C1 segment of cervical spinal cord (tissue), 14 donors: ENCODE data around the gene SLC5A5.

Source experiments
- DNase-seq, 14 donors: peaks; one replicate each; lab custom pipeline; 2025; lab: John Stamatoyannopoulos, UW

SLC5A5 gene

GRCh38 chr19:17847538-17848366 is 24.0 kb upstream of the SLC5A5 start, which contains the start of gene JAK3:
Gene JAK3, minus strand, starts transcription at chr19:17847982. Its CDS starts 3,565 bp downstream, at chr19:17844417.
- peak in 9 of 14 donors; percentile 16 to 73 (median 37) for DNase-seq

GRCh38 chr19:17848595-17849292 is 23.0 kb upstream of the SLC5A5 start:
- DNase-seq, result peak in 1 of 14 donors; percentile 19

- DNase-seq, result no peak
These were observed 17.7 kb upstream of the SLC5A5 start for GRCh38 chr19:17854061-17854460.

GRCh38 chr19:17855280-17856152 is 16.2 kb upstream of the SLC5A5 start:
- peak; percentile 7 to 80 (median 55) for DNase-seq

GRCh38 chr19:17859533-17860330 is 12.0 kb upstream of the SLC5A5 start, which contains the start of gene RPL18A:
Gene RPL18A, plus strand, starts transcription at chr19:17859910. Its CDS starts 47 bp downstream, at chr19:17859957.
- peak; percentile 90 to 100 (median 98) for DNase-seq

- DNase-seq, result no peak
These were observed 11.3 kb upstream of the SLC5A5 start for GRCh38 chr19:17860331-17860992.

- no peak for DNase-seq
These were observed 10.8 kb upstream of the SLC5A5 start for GRCh38 chr19:17860993-17861360.

- no peak for DNase-seq
These were observed 10.0 kb upstream of the SLC5A5 start for GRCh38 chr19:17861542-17862402.

- DNase-seq, result no peak
These were observed 8.8 kb upstream of the SLC5A5 start for GRCh38 chr19:17862711-17863519.

- peak in 1 of 14 donors; percentile 58 for DNase-seq
These were observed 8.1 kb upstream of the SLC5A5 start for GRCh38 chr19:17863520-17864182.

- no peak for DNase-seq
These were observed 6.1 kb upstream of the SLC5A5 start for GRCh38 chr19:17865364-17866311.

GRCh38 chr19:17866312-17866963 is 5.3 kb upstream of the SLC5A5 start:
- no peak for DNase-seq

- no peak for DNase-seq
These were observed 4.7 kb upstream of the SLC5A5 start for GRCh38 chr19:17866964-17867486.

GRCh38 chr19:17868669-17869068 is 3.1 kb upstream of the SLC5A5 start:
- DNase-seq, result no peak

GRCh38 chr19:17869114-17869608 is 2.6 kb upstream of the SLC5A5 start:
- DNase-seq, result no peak
